GM04504 (cell line): ENCODE data around the gene CLINT1.

Source experiments
- DNase-seq: peaks from one replicate; pipeline ENCODE4 v3.0.0-alpha.2; 2012; ENCODE audit warnings: low read depth

CLINT1 gene

GRCh38 chr5:157758706-157759105 is 100.2 kb downstream of the CLINT1 start:
- no peak for DNase-seq

- no peak for DNase-seq
Measured at GRCh38 chr5:157756122-157756521, 102.8 kb downstream of the CLINT1 start.

DNA sequence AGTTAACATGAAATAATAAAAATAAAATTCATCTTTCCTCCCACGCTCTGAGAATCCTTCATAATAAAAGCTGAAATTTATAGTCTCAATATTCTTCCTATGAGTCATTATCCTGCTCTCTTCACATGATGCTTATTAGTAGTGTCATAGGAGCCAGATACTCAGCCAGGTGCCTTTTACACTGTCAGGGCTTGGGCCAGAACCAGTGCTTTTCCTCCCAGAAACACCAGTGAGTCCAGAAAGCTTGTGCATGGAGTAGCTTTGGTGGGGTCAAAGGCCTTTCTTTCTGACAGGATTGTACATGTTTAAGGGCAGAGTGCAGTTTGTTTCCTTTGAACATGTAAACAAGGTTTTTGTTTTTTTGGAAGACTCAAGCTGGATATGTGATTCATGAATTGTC is 108.6 kb downstream of the CLINT1 start:
- DNase-seq: peak; percentile 32

GRCh38 chr5:157749462-157749799 is 109.5 kb downstream of the CLINT1 start:
- DNase-seq: no peak

GRCh38 chr5:157748760-157749461 is 110.0 kb downstream of the CLINT1 start:
- DNase-seq: peak; percentile 65

- no peak for DNase-seq
Measured at GRCh38 chr5:157747766-157748700, 110.9 kb downstream of the CLINT1 start.

DNA sequence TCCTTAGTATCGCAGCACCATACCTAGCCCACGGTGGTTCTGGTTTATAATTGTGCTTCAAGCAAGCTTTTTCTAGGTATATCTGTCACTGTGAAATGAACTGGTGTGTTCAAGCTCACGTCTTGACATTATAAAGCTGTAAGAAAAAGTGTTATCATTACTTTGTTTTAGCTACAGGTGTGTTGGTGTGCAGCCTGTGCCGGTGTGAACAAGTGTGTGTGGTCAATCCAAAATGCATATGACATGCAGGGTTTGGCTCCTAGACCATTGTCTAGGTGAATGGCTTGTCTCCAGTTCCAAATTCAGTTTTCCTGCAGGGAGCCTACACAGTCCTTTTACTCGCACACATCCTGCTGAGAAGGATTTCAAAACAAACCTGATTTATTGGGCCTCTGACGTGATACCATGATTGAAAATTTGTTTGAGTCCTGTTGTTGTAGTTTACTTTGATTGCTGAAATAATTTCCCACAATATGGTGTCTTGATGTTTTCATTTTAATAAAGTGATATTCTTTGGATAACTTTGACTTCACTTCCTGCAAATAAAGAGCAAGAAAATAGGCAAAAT is 111.7 kb downstream of the CLINT1 start:
- no peak for DNase-seq

- no peak for DNase-seq
Measured at GRCh38 chr5:157745041-157745456, 113.9 kb downstream of the CLINT1 start.

DNA sequence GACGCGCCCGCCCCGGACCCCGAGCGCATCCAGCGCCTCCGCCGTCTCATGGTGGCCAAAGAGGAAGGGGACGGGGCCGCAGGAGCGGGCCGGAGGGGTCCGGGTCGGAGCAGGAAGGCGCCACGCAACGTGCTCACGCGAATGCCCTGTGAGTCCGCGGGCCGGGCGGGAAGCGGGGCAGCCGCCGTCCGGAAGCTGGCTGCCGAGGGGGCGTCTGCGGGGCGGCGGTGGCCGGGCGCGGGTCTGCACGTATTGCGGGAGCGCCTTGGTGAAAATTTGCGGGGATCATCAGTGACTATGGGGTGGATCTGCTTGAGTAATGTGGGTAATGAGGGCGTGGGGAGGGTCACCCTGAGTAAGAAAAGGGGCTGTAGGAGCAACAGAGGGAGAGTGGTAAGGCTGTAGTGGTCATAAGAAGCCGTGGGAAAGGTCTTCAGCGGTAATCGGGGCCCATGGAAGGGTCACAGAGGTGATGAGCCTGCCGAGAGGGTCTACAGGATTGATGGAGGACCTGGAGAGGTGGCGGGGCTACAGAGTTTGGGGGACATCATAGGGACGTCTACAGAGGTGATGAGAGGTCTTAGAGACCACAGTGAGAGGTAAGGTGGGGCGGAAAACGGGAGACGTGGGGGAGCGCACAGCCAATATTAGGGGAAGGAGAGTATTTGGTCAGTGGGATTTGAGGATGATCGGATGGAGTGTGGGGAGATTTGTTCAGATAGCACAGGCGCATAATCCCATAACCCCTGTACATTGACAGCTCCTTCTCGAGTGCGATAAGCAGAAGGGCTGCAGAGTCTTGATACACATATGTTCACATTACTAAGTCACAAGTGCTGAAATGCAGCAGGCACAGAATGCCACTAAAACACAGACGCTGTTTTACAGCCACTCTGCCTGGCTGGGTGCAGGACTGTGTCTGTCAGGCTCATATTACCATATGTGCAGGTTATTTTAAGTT is 114.6 kb downstream of the CLINT1 start:
- DNase-seq: no peak

GRCh38 chr5:157743163-157744050 is 115.5 kb downstream of the CLINT1 start, which contains the start of gene LSM11:
LSM11 (plus strand) TSS chr5:157743712; CDS start chr5:157743751, 39 bp downstream.
- peak; percentile 58 for DNase-seq

DNA sequence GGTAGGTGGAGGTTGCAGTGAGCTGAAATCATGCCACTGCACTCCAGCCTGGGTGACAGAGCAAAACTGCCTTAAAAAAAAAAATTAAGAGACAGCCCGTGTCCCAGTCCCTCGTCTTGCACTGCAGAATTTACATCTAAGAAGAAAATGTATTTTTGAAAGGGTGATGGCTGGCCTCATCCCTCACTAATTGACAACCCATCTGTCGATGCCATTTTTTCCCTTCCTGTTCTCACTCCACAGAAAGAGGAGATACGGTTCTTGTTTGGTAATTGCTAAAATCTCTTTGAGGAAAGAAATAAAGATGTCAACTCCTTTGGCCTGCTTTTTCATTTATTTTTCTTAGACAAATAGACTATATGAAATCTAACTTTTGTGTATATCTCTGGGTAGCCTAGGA is 117.8 kb downstream of the CLINT1 start:
- DNase-seq: no peak

DNA sequence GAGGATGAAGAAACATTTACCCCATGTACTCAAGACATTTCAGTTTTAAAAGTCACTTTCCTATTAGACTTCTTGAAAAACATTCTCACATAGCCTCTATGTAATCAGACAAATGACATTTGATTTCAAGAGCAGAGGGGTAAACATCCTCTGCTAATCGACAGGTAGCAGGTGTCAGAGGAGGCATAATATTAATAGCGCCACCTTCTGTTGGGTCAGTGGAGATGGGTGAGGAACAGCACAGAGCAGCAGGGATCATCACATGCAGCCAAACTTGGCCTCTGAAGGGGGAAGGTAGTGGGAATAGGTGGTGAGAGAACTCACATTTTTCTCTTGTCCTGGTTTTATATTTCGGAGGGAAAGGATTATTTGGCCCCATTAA is 118.7 kb downstream of the CLINT1 start:
- no peak for DNase-seq

DNA sequence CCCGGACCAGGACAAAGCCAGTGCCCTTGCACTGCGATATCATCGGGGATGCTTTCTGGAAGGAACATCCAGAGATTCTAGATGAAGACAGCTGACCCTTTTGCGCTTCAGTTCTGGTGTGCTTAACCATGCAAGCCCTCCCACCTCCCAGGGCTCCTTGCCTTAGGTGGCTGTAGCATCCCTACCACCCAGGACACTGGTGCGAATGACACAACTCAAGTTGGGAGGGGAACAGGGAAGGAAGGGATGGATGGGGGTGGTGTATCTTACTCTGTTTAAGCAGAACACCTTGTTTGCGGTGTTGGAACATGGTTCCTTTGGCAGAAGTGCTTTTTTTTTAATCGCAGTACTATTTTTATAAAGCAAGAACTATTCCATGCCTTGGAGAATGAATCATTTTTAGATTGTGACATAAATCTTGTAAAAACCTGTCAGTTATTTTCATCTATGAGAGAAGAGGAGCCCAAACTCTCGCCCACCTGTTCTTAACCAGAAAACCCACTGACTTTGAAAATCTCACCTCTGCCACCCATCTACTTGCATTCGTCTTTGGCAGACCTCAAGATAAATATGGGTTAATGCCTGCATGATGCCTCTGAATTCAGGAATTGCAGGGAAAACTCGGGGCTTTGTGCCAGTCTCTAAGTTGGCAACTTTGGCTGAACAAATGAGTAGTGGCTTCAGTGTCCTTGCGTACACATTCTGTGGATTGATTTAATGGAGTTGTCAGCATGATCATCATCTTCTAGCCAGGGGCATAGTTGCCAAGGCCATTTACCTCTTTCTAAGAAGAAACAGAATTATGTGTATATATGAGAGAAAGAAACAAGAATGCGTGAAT is 119.3 kb downstream of the CLINT1 start:
- DNase-seq: no peak

DNA sequence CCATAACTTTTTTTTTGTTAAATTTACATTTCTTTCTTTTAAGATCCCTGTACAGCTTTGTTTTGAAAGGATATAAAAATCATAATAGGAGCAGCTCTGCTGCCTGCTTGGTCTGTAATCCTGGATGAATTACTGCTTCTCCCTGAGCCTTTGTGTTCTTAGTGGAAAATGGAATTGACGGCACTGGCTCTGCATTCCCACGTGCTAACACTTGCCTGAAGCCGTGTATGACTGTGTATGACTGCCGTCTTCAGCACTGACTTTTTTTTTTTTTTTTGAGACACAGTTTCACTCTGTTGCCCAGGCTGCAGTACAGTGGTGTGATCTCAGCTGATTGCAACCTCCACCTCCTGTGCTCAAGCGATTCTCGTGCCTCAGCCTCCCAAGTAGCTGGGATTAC is 123.0 kb downstream of the CLINT1 start:
- no peak for DNase-seq
